Activated CD4-positive, alpha-beta T cell treated with anti-CD3 and anti-CD28 coated beads for 36 hours (primary cell): ENCODE measurements around the gene ZBTB3. TPM values are rescaled to one million over a fixed set of nuclear protein-coding genes. Genes with fewer than 3 reads are reported as not detected.
"Not testable (repeated sequence)": the region's sequence is repeated elsewhere in the genome, so short reads cannot be mapped to it uniquely, and the experiment has no call there.

ENCODE experiments used
- ATAC-seq: fragments of 200-7000 bp; cut with Tn5 transposase; one replicate; pipeline ENCODE4 v1.10.0; 2021; ENCODE audit warnings: mild to moderate bottlenecking, moderate library complexity
- CTCF ChIA-PET: fragments of 350-600 bp; sonication (Branson Sonifier 250); formaldehyde crosslinking; loops from one replicate; lab custom pipeline; 2021; ENCODE audit warnings: antibody characterized with exemption; lab: Charles Lee
- POLR2A ChIA-PET: fragments of 350-600 bp; sonication (Branson Sonifier 250); formaldehyde crosslinking; loops from one replicate; lab custom pipeline; 2021; ENCODE audit warnings: antibody characterized with exemption, inconsistent platforms; lab: Charles Lee
- DNase-seq: peaks from one replicate; pipeline ENCODE4 v3.0.0-alpha.2; 2020
- H3K27ac Mint-ChIP-seq: one replicate; pipeline ENCODE4 v1.8.0; 2021; ENCODE audit warnings: mixed read lengths
- H3K27me3 Mint-ChIP-seq: one replicate; pipeline ENCODE4 v1.8.0; 2021; ENCODE audit warnings: mixed read lengths
- H3K36me3 Mint-ChIP-seq: one replicate; pipeline ENCODE4 v1.8.0; 2021; ENCODE audit warnings: low read depth, mixed read lengths
- H3K4me1 Mint-ChIP-seq: one replicate; pipeline ENCODE4 v1.8.0; 2021; ENCODE audit warnings: mixed read lengths
- H3K4me3 Mint-ChIP-seq: one replicate; pipeline ENCODE4 v1.8.0; 2021; ENCODE audit warnings: mild to moderate bottlenecking, moderate library complexity, mixed read lengths
- H3K9me3 Mint-ChIP-seq: one replicate; pipeline ENCODE4 v1.8.0; 2021; ENCODE audit warnings: low read depth, mixed read lengths
- intact Hi-C, 2 experiments: fragments of 100-400 bp; cut with DNase I in 1 of 2; cut with micrococcal nuclease in 1 of 2; formaldehyde crosslinking; loops; one replicate each; pipeline versions ENCODE4 v1.14.2 to v1.15.1; 2022 to 2024; cut with DNase I, micrococcal nuclease
- total RNA-seq, 2 experiments: library from RNA; stranded (reverse); gene quantifications; one replicate each; pipeline ENCODE4 v1.2.3, GENCODE V29; 2021

Gene ZBTB3
- total RNA-seq, 2 experiments from 2014 or later = 6.0 to 10.2 TPM

DNA sequence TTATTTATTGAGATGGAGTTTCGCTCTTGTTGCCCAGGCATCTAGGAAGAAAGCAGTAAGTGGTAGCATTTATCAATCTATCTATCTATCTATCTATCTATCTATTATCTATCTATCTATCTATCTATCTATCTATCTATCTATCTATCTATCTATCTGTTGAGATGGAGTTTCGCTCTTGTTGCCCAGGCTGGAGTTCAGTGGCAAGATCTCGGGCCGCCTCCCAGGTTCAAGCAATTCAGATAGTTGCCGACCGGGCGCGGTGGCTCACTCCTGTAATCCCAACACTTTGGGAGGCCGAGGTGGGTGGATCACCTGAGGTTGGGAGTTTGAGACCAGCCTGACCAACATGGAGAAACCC is 6.9 kb upstream of the ZBTB3 start:
- Mint-ChIP-seq H3K4me1 (peaks cover 21% of the 10 kb centered on the region), H3K4me3 (peak overlapping the region; percentile 89), H3K36me3 (peaks cover 17% of the 10 kb centered on the region), H3K27ac (peak overlapping the region; percentile 42)
- H3K9me3 Mint-ChIP-seq, ATAC-seq, H3K27me3 Mint-ChIP-seq: not testable (repeated sequence)
- POLR2A ChIA-PET = interaction anchor here (1.0 to 1.8 kb wide), 4 partner anchors 9 to 120 kb away, joined by 4 to 9 read pairs (median 4); partner anchors contain the start of genes SLC3A2 and TAF6L
- DNase-seq = peak; percentile 41
- CTCF ChIA-PET = interaction anchor here (0.6 kb wide), 1 partner anchor 91 kb away, joined by 4 read pairs; no protein-coding TSS in a partner anchor
- intact Hi-C loops = loop anchor here (1.0 to 2.0 kb wide), 12 partner anchors 8 to 1480 kb away; partner anchors contain the start of genes TAF6L (in 2 of the 2), TMEM179B (in 2 of the 2), FKBP2 (in 1 of the 2) and GANAB (in 1 of the 2)

DNA sequence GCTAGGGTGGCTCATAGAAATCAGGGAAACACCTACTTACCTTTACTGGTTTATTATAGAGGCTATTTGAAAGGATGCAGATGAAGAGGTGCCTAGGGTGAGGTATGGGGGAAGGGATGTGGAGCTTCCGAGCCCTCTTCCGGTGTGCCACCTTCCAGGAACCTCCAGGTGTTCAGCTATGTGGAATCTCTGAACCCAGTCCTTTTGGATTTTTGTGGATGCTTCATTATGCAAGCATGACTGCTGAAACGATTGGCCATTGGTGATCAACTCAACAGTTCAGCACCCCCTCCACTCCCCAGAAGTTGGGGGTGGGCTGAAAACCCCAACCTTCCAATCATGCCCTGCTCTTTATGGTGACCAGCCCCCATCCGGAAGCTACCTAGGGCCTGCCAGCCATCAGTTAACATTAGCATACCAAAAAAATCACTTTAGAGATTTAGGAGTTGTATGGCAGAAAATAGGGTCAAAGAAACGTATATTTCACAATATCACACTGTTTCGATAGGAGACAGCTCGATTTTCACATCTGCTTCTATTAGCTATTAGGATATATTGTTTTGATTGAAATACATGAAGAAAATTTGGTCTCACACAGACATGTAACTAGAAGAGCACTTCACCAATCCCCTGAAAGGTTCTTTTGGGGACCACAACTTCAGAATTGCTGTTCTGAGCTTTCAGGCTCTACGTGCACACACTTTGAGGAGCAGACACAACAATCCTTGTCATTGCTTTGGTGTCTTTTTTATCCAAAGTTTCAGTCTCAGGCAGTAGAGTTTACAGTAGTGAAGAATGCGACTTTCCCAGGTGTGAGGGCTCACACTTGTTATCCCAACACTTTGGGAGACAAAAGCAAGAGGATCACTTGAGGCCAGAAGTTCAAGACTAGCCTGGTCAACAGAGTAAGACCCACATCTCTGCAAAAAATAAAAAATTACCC is 4.2 kb upstream of the ZBTB3 start:
- H3K4me3 Mint-ChIP-seq = no peak overlapping the region
- H3K36me3 Mint-ChIP-seq = peaks cover 7% of the 10 kb centered on the region
- POLR2A ChIA-PET = interaction anchor here (0.5 to 1.6 kb wide), 3 partner anchors 74 to 166 kb away, joined by 3 to 5 read pairs (median 3); partner anchors contain the start of gene STX5
- H3K27ac Mint-ChIP-seq = no peak overlapping the region
- DNase-seq (no peak), ATAC-seq (no peak)
- CTCF ChIA-PET = interaction anchor here (0.6 to 1.2 kb wide), 3 partner anchors 36 to 125 kb away, joined by 3 to 4 read pairs (median 3); no protein-coding TSS in a partner anchor
- no peaks in the 10 kb centered on the region for H3K9me3 Mint-ChIP-seq
- H3K27me3 Mint-ChIP-seq = no peaks in the 10 kb centered on the region
- intact Hi-C loops = no loop called here
- peaks cover 21% of the 10 kb centered on the region for H3K4me1 Mint-ChIP-seq

DNA sequence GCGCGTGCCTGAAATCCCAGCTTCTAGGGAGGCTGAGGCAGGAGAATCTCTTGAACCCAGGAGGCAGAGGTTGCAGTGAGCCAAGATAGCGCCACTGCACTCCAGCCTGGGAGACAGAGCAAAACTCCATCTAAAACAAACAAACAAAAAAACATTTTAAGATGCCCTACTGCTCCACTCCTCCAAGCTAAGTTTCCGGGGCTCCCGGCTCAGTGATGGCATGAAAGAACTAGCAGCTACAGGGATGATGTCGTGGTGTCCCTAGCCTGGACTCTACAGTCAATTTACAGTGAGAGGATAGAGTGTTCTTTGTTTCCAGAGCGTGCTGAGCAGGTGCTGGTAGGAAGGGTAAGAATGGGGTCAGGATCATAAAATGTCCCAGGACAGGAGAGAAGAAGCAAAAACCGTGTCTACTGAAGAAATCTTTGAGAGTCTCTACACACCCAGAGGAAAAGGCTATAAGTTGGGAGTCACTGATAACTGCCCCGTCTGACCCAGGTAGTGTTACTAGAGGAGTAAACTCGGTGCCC is 1.2 kb upstream of the ZBTB3 start:
- H3K9me3 Mint-ChIP-seq = no peaks in the 10 kb centered on the region
- H3K27me3 Mint-ChIP-seq = no peaks in the 10 kb centered on the region
- ChIA-PET POLR2A (interaction anchor here (2.1 to 2.4 kb wide), 3 partner anchors 31 to 101 kb away, joined by 11 to 69 read pairs (median 17); no protein-coding TSS in a partner anchor), CTCF (interaction anchor here (0.7 to 2.5 kb wide), 6 partner anchors 14 to 163 kb away, joined by 3 to 29 read pairs (median 3); partner anchors contain the start of gene TMEM179B)
- no peak for DNase-seq
- H3K36me3 Mint-ChIP-seq = peaks cover 4% of the 10 kb centered on the region
- ATAC-seq = no peak
- no peak overlapping the region for H3K27ac Mint-ChIP-seq
- H3K4me1 Mint-ChIP-seq = peaks cover 19% of the 10 kb centered on the region
- peak overlapping the region; percentile 96 for H3K4me3 Mint-ChIP-seq
- intact Hi-C loops = loop anchor here in 1 of 2 experiments (2.0 kb wide), 1 partner anchor 102 kb away; the partner anchor contains the start of gene INTS5

DNA sequence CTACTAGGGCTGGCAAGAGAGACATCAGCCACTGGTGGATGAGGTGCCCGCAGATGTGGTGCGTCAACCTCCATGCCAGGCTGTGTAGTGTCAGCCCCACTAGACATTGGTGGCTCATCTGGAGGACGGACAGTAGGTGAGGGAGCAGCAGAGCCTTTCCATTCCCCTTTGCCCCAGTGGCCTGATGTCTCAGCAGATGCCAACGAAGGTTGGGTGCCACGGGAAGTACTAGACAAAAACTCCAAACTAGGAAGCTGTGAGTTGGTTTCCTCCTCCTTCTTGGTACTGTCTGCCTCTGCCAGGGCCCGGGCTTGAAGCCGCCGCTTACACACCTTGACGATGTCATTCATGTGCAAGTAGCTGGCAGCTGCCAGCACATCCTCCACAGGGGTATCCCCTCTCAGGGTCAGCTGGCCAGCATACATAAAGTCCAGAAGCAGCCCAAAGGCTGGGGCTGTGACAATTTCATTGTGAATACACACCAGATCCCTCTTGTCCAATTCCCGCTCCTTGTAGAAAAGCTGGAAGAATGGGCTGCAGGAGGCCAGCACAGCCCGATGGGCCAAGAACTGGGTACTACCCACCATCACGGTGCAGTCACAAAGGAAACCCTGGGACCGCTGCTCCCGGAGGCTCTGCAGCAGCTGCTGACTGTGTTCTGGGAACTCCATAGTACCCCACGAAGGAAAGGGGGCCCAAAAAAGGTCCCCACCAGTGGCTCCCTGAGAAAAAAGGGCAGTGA is 795 bp downstream of the ZBTB3 start:
- no peaks in the 10 kb centered on the region for H3K9me3 Mint-ChIP-seq
- no peaks in the 10 kb centered on the region for H3K27me3 Mint-ChIP-seq
- intact Hi-C loops = loop anchor here (1.0 to 5.0 kb wide), 2 partner anchors 8 to 34 kb away; partner anchors contain the start of genes POLR2G (in 1 of the 2) and TMEM179B (in 1 of the 2)
- CTCF ChIA-PET = interaction anchor here (0.6 to 2.5 kb wide), 19 partner anchors 8 to 359 kb away, joined by 3 to 29 read pairs (median 3); partner anchors contain the start of genes C11orf98, CSKMT, HNRNPUL2 and POLR2G
- no peak for ATAC-seq
- H3K4me1 Mint-ChIP-seq = peaks cover 29% of the 10 kb centered on the region
- peak overlapping the region; percentile 96 for H3K4me3 Mint-ChIP-seq
- peaks cover 8% of the 10 kb centered on the region for H3K36me3 Mint-ChIP-seq
- POLR2A ChIA-PET = interaction anchor here (0.6 to 2.9 kb wide), 34 partner anchors 8 to 1432 kb away, joined by 3 to 69 read pairs (median 5); partner anchors contain the start of genes C11orf98, CSKMT, EEF1G and GANAB
- no peak for DNase-seq
- H3K27ac Mint-ChIP-seq = peak overlapping the region; percentile 97

DNA sequence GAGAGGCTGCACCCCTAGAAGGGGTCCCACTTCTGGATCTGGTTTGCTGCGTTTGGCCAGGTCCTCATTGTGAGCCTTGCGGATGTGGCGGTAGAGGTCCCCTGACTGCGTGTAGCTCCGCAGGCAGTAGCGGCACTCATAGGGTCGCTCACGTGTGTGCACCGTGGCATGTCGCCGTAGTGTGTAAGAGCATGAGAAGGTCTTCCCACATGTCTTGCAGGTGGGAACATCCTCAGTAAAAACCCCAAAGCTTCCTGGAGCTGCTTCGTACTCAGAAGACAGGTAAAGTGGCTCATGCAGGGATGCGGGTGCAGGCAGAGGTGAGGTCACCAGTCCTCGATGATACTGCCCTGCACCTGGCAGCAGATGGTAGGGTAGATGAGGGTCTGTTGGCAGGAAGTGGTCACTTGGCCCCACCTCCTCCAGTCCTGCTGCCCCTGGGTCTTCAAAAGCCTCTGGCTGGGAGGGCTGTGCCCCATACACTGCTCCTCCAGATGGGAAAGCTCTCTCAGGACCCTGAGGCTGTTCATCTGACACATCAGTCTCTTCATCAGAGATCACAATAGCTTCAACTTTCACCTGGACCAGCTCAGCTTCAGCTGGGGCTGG is 1.7 kb downstream of the ZBTB3 start:
- Mint-ChIP-seq H3K4me1 (peaks cover 29% of the 10 kb centered on the region), H3K9me3 (no peaks in the 10 kb centered on the region), H3K4me3 (peak overlapping the region; percentile 21), H3K27me3 (no peaks in the 10 kb centered on the region), H3K27ac (no peak overlapping the region), H3K36me3 (peaks cover 8% of the 10 kb centered on the region)
- no peak for ATAC-seq
- intact Hi-C loops = loop anchor here in 1 of 2 experiments (5.0 kb wide), 1 partner anchor 35 kb away; the partner anchor contains the start of gene TMEM179B
- ChIA-PET CTCF (interaction anchor here (1.1 kb wide), 2 partner anchors 25 to 32 kb away, joined by 3 read pairs; partner anchors contain the start of gene HNRNPUL2), POLR2A (interaction anchor here (0.6 to 2.9 kb wide), 6 partner anchors 9 to 89 kb away, joined by 3 to 32 read pairs (median 7); partner anchors contain the start of genes C11orf98, CSKMT, HNRNPUL2 and POLR2G)
- no peak for DNase-seq

DNA sequence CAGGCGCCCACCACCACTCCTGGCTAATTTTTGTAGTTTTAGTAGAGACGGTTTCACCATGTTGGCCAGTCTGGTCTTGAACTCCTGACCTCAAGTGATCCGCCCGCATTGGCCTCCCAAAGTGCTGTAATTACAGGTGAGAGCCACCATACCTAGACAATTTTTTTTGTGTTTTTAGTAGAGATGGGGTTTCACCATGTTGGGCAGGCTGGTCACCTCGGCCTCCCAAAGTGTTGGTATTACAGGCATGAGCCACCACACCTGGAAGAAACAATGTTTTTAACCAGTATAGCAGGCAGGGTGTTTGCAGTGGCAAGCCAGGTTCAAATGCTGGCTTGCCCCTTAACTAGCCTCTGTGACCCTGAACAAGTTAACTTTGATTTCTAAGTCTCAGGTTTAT is 4.0 kb downstream of the ZBTB3 start:
- DNase-seq, H3K36me3 Mint-ChIP-seq, H3K27me3 Mint-ChIP-seq, H3K9me3 Mint-ChIP-seq, H3K4me3 Mint-ChIP-seq, ATAC-seq, POLR2A ChIA-PET: not testable (repeated sequence)
- peaks cover 29% of the 10 kb centered on the region for H3K4me1 Mint-ChIP-seq
- intact Hi-C loops = loop anchor here in 1 of 2 experiments (5.0 kb wide), 1 partner anchor 37 kb away; the partner anchor contains the start of gene TMEM179B
- CTCF ChIA-PET = interaction anchor here (0.6 to 1.5 kb wide), 2 partner anchors 12 to 134 kb away, joined by 4 read pairs; partner anchors contain the start of gene POLR2G
- peak overlapping the region; percentile 25 for H3K27ac Mint-ChIP-seq

DNA sequence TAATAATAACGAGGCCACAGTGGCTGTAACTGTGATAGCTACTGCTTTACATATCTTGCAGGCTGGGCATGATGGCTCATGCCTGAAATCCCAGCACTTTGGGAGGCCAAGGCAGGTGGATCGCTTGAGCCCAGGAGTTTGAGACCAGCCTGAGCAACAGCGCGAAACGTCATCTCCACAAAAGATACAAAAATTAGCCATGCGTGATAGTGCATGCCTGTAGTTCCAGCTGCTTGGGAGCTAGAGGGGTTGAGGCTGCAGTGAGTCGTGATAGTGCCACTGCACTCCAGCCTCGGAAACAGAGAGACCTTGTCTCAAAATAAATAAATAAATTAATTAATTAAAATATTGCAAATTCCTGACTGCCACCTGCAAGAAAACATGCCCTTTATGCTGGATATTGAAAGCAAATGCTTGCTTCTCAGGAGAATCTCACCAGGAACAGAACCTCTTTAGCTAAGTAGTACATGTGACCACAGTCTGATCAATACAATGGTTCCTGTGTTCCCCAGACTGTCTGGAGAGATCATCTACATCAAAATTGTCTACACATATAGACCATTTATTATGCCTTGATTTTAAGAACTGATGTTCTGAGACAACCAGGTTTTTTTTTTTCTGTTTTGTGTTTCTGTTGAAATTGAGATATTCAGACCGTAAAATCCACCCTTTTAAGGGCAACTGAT is 6.3 kb downstream of the ZBTB3 start:
- Mint-ChIP-seq H3K9me3 (no peaks in the 10 kb centered on the region), H3K4me1 (peaks cover 17% of the 10 kb centered on the region), H3K36me3 (peaks cover 6% of the 10 kb centered on the region), H3K27me3 (no peaks in the 10 kb centered on the region), H3K27ac (no peak overlapping the region), H3K4me3 (no peak overlapping the region)
- ChIA-PET CTCF (interaction anchor here (0.8 to 2.1 kb wide), 3 partner anchors 144 to 323 kb away, joined by 3 to 5 read pairs (median 4); no protein-coding TSS in a partner anchor), POLR2A (interaction anchor here (0.5 to 0.7 kb wide), 2 partner anchors 15 to 133 kb away, joined by 3 read pairs; partner anchors contain the start of gene SLC3A2)
- ATAC-seq = no peak
- intact Hi-C loops = no loop called here
- no peak for DNase-seq

DNA sequence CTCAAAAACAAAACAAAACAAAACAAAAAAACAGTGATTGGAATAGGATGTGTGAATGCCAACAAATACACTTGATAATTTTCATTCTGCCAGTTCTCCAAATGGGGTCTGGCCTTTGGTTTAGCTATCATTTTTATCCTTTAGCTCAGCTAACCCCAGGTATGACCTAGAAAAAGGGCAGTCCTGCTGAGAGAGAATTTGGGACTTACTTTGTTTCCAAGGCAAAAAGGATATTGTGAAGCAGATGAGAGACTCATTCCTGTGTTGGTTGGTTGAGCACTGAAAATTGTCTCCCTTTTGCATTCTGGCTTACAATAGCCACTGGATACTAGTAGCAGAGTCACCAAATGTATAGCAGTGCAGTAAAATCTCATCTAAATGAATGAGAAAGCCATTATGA is 16.8 kb downstream of the ZBTB3 start:
- Mint-ChIP-seq H3K36me3 (peaks cover 19% of the 10 kb centered on the region), H3K4me1 (peaks cover 7% of the 10 kb centered on the region), H3K4me3 (no peak overlapping the region), H3K9me3 (no peaks in the 10 kb centered on the region), H3K27me3 (no peaks in the 10 kb centered on the region), H3K27ac (no peak overlapping the region)
- intact Hi-C loops = no loop called here
- no peak for ATAC-seq
- DNase-seq = no peak
- CTCF ChIA-PET = interaction anchor here (0.6 to 1.5 kb wide), 2 partner anchors 10 to 30 kb away, joined by 3 read pairs; partner anchors contain the start of genes GNG3, HNRNPUL2 and TTC9C
- POLR2A ChIA-PET = interaction anchor here (0.7 to 1.0 kb wide), 2 partner anchors 16 to 94 kb away, joined by 3 read pairs; partner anchors contain the start of gene ZBTB3

DNA sequence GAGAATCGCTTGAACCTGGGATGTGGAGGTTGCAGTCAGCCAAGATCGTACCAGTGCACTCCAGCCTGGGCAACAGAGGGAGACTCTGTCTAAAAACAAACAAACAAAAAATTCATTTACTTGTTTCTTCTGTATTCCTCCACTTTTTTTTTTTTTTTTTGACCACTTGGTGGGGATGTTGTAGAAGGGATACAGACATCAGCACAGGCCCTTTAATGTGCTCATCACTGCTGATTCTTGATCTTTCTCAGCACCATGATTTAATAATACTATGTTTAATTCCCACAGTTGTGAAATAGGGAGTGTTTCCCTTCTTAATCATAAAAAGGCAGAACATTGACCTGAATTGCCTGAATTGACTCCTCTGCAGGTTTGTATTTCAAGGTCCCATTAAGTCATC is 21.1 kb downstream of the ZBTB3 start:
- H3K9me3 Mint-ChIP-seq = no peaks in the 10 kb centered on the region
- H3K27ac Mint-ChIP-seq = no peak overlapping the region
- CTCF ChIA-PET = interaction anchor here (0.8 kb wide), 1 partner anchor 127 kb away, joined by 5 read pairs; no protein-coding TSS in a partner anchor
- POLR2A ChIA-PET = interaction anchor here (0.6 kb wide), 1 partner anchor 176 kb away, joined by 4 read pairs; no protein-coding TSS in a partner anchor
- H3K4me3 Mint-ChIP-seq = no peak overlapping the region
- peaks cover 22% of the 10 kb centered on the region for H3K36me3 Mint-ChIP-seq
- H3K4me1 Mint-ChIP-seq = peaks cover 26% of the 10 kb centered on the region
- intact Hi-C loops = no loop called here
- no peaks in the 10 kb centered on the region for H3K27me3 Mint-ChIP-seq
- ATAC-seq (no peak), DNase-seq (no peak)
